T-helper 9 cell (primary cell): Measurements from ENCODE around the gene SLC43A1.
"Not testable (repeated sequence)": the region's sequence is repeated elsewhere in the genome, so short reads cannot be mapped to it uniquely, and the experiment has no call there.

ENCODE experiments used
- DNase-seq: peaks from one replicate; pipeline ENCODE4 v3.0.0-alpha.2; 2020

The SLC43A1 gene

DNA sequence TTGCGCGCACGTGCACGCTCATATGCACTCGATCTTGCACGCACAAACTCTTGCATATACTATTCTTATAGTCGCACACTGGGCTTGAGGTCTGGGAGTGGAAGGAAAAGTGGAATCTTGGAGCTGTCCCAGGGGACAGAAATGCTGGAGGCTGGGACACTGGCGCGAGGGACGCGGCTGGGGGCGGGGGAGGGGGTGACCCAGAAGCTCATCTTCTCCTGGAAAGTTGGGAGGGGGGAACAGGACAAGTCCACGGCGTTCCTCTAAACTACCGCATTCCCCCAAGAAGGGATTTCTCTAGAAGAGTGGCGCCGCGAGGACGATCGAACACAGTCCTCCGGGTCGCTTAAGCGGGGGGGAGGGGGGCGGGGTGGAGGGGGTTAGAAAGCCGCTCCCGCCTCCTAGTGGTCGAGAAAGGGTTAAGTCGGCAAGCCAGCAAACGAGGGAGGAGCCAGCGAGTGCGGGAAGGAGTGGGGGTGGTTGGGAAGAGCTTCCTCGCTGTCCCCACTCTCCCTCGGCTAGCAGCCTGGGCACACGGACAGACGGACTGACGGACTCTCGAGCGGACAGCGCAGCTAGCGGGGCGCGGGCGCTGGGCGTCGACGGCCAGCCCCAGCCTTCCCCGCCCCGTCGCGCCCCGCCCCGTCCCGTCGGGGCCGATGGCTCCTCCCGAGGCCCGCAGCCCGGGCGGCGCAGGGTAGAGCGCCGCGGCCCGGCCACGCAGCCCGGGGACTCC is 55.3 kb downstream of the SLC43A1 start, which contains the start of gene RTN4RL2:
TSS of gene RTN4RL2 (plus strand) at position 507 of the 736 bp plus-strand sequence. CDS start 338 bp downstream, outside the sequence.
- DNase-seq = no peak

- no peak for DNase-seq
Measured at GRCh38 chr11:57459164-57460021, 56.1 kb downstream of the SLC43A1 start.

DNA sequence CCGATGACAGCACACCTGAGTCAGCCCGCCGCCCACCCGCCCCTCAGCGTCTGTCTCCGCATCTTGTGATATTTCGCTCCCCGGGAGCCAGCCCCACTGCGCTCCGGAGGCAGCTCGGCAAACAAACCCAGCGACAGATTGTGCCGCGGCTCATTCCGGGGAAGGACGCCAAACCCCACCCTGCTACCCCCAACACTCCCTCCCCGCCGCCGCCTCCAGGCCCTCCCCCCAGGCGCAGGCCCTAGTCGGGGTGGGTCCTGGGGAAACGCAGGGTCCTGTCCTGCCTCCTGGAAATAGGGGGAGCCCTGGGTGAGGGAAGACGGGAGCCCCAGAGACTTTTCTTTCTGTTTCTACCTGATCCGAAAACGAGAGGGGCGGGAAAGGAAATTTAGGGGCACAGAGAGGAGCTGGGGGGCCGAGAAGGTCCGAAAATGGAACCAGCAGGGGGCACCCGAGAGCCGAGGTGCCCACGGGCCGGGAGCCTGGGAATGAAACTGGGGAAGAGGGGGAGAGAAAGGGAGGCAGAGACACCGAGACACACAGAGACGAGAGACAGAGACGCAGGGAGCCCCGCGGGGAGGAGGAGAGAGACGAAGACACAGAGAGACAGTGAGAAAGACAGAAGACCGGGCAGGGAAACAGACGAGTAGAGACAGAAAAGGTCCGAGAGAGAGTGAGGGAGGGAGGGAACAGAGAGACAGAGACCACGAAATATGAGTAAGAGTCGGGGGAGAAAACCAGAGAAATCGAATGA is 56.9 kb downstream of the SLC43A1 start:
- peak; percentile 57 for DNase-seq

GRCh38 chr11:57458060-57458409 is 57.5 kb downstream of the SLC43A1 start:
- no peak for DNase-seq

- no peak for DNase-seq
Measured at GRCh38 chr11:57457643-57458023, 57.9 kb downstream of the SLC43A1 start.

- DNase-seq = peak; percentile 69
Measured at GRCh38 chr11:57456960-57457642, 58.4 kb downstream of the SLC43A1 start.

DNA sequence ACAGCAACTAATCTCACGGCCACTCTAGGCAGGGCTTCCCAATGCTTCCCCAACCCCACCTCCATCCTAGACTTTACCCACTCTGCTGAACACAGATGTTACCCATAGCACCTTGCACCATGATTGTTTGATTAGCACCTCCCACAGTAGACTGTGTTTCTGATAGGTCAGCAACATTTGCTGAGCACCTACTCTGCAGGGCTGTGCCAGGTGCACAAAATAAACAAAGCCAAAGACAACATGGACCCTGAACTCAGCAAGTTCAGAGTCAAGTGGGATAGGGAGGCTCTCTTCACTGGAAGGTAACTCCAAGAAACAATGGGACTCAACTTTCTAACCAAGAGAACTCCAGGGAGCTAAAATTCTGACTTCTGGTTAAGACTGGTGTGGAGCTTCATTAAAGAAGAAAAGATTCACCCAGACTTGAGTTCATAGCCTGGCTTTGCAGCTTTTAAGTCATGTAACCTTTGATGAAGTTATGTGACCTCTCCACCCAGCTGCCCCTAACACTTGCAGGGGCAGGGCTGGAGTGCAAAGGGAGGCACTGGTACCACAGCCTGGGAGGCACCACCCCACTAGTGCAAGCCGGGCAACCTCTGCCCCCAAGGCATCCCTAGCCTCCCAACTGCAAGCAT is 61.8 kb downstream of the SLC43A1 start:
- no peak for DNase-seq

- DNase-seq = no peak
Measured at GRCh38 chr11:57446055-57446454, 69.4 kb downstream of the SLC43A1 start.

GRCh38 chr11:57445122-57445394 is 70.4 kb downstream of the SLC43A1 start:
- DNase-seq = not testable (repeated sequence)

DNA sequence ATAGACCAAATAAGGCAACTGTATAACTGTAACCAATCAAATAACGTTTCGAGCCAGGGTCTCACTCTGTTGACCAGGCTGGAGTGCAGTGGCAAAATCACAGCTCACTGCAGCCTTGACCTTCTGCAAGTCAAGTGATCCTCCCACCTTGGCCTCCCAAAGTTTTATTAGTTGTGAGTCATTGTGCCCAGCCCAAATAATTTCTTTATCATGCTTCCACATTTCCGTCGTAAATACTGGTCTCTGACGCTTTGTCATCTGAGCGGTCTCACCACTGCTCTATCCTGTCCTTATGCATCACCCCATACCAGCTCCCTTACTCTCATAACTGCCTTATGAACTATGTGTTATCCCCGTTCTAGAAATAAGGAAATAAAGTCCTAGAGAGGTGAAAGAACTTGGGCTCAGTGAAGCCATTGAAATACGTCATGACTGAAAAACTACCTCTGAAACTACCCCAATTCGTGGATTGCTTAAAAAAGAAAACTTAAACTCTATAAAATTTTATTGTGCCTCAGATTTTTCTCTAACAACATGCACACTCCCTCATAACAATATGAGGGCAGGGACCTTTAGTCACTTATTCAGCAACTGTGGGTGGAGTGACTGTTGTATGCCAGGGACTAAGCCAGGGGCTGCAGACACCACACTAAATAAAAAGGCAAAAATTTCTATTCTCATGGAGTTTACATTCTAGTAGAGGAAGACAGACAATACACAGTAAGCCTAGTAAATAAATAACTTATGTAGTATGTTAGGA is 71.0 kb downstream of the SLC43A1 start:
- DNase-seq = no peak

DNA sequence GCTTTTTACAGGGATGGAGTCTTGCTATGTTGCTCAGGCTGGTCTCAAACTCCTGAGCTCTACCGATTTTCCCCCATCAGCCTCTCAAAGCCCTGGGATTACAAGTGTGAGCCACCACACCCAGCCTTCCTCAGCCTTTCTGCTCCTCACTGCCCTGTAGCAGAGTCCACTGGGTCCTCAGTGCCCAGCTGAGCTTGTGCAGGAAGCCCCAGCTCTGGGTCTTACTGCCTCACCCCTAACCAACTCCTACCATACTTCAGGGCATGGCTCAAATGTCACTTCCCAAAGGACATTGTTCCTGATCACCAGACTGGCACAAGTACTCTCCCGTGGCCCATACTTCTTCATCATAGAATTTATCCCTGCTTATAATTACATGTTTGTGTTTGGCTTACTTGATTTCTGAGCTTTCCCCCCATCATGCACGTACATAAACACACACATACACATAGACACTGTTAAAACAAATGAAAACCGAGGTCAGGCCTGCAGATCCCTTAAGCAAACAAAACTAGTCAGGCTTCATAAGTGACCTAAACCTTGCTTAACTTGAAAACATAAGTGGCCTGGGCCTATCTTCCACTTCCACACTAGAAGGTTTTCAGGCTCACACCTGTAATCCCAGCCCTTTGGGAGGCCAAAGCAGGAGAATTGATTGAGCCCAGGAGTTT is 74.6 kb downstream of the SLC43A1 start:
- DNase-seq = no peak

- no peak for DNase-seq
Measured at GRCh38 chr11:57439786-57440185, 75.7 kb downstream of the SLC43A1 start.

GRCh38 chr11:57438345-57439285 is 76.9 kb downstream of the SLC43A1 start:
- no peak for DNase-seq

DNA sequence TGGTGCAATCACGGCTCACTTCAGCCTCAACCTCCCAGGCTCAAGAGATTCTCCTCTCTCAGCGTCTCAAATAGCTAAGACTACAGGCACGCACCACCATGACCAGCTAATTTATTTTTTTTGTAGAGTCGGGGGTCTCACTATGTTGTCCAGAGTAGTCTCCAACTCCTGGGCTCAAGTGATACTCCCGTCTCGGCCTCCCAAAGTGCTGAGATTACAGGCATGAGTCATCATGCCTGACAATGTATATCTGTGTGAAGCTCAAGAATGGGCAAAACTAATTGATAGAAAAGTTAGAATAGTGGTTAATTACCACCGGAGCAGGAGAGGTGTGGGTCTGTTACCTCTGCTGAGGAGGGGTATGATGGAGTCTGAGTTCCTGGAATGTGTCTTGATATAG is 79.5 kb downstream of the SLC43A1 start:
- no peak for DNase-seq

GRCh38 chr11:57434640-57435546 is 80.6 kb downstream of the SLC43A1 start:
- DNase-seq = no peak
